Panc1 (cell line): Measurements from ENCODE around the gene MTUS2.

Experiments used
- CTCF ChIP-seq: fragments of 450-650 bp; IDR thresholded peaks from 2 replicates; pipeline ENCODE4 v1.5.1; 2017; ENCODE audit warnings: mild to moderate bottlenecking
- REST ChIP-seq, 2 experiments: IDR thresholded peaks; 2 replicates each; pipeline ENCODE4 v1.6.1; 2011 to 2012; ENCODE audit warnings: low read depth in 2 of 2, control low read depth in 1 of 2, low read length in 1 of 2, mild to moderate bottlenecking in 1 of 2, moderate library complexity in 1 of 2; ENCODE audit not compliant: insufficient read depth in 1 of 2

GRCh38 chr13:29497137-29497654, 677.1 kb downstream of the MTUS2 start:
- TF ChIP-seq CTCF (no peak), REST (IDR thresholded peaks at IDR 0.05; ENCODE audit: insufficient read depth in 1 of 2, low read depth in 2 of 2, low read length in 1 of 2) (no peak)
